ENCODE results near the gene CCNY. TPM values are rescaled to one million over a fixed set of nuclear protein-coding genes. Genes with fewer than 3 reads are reported as not detected.
A peak's percentile ranks its signal among the peaks of the same experiment; 100 is the strongest.

The CCNY gene
- total and polyA plus RNA-seq, 2 of the 13 experiments (the other 11 are each of a cell fraction or from before 2014, with no cell fraction given) = 48.2 to 54.7 TPM

- peak; percentile 24; the same call in 1 of the 2 replicates for TF ChIP-seq AHDC1 (CRISPR knock-in tag; IDR thresholded peaks at IDR 0.05; ENCODE audit: borderline replicate concordance)
- TF ChIP-seq HNRNPUL1 (IDR thresholded peaks at IDR 0.05; ENCODE audit: low read depth, low read length) = no peak
- TF ChIP-seq, protein P1, sequence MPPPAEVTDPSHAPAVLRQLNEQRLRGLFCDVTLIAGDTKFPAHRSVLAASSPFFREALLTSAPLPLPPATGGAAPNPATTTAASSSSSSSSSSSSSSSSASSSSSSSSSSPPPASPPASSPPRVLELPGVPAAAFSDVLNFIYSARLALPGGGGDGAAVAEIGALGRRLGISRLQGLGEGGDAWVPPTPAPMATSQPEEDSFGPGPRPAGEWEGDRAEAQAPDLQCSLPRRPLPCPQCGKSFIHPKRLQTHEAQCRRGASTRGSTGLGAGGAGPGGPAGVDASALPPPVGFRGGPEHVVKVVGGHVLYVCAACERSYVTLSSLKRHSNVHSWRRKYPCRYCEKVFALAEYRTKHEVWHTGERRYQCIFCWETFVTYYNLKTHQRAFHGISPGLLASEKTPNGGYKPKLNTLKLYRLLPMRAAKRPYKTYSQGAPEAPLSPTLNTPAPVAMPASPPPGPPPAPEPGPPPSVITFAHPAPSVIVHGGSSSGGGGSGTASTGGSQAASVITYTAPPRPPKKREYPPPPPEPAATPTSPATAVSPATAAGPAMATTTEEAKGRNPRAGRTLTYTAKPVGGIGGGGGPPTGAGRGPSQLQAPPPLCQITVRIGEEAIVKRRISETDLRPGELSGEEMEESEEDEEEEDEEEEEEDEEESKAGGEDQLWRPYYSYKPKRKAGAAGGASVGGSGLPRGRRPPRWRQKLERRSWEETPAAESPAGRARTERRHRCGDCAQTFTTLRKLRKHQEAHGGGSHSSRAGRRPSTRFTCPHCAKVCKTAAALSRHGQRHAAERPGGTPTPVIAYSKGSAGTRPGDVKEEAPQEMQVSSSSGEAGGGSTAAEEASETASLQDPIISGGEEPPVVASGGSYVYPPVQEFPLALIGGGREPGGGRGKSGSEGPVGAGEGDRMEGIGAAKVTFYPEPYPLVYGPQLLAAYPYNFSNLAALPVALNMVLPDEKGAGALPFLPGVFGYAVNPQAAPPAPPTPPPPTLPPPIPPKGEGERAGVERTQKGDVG (CRISPR knock-in tag; IDR thresholded peaks at IDR 0.05; ENCODE audit: borderline replicate concordance) = no peak
- no peak for TF ChIP-seq STAG1 (CRISPR knock-in tag; IDR thresholded peaks at IDR 0.05)
- 0 out of 2 replicates have a peak, but pooled peaks have one; percentile 25 for TF ChIP-seq TRIM24 (CRISPR knock-in tag; IDR thresholded peaks at IDR 0.05)
- 0 out of 2 replicates have a peak, but pooled peaks have one; percentile 33 for TF ChIP-seq IKZF5 (CRISPR knock-in tag; IDR thresholded peaks at IDR 0.05)
- TF ChIP-seq ZNF350 (CRISPR knock-in tag; IDR thresholded peaks at IDR 0.05; ENCODE audit: borderline replicate concordance, low read depth) = no peak
- TF ChIP-seq ATRX (CRISPR knock-in tag; IDR thresholded peaks at IDR 0.05; ENCODE audit: borderline replicate concordance) = no peak
- TF ChIP-seq ZNF343 (CRISPR knock-in tag; IDR thresholded peaks at IDR 0.05) = no peak
- no peak for TF ChIP-seq ZNF570 (CRISPR knock-in tag; IDR thresholded peaks at IDR 0.05; ENCODE audit: borderline replicate concordance)
- no peak for TF ChIP-seq NCOA5 (CRISPR knock-in tag; IDR thresholded peaks at IDR 0.05)
- no peak for TF ChIP-seq THAP8 (CRISPR knock-in tag; IDR thresholded peaks at IDR 0.05; ENCODE audit: borderline replicate concordance)
- no peak for TF ChIP-seq BORCS8-MEF2B (CRISPR knock-in tag; IDR thresholded peaks at IDR 0.05)
- TF ChIP-seq ZNF605 (CRISPR knock-in tag; IDR thresholded peaks at IDR 0.05) = no peak
- peak; percentile 92 for TF ChIP-seq ZNF12 (CRISPR knock-in tag; IDR thresholded peaks at IDR 0.05)
- TF ChIP-seq AGO1 (IDR thresholded peaks at IDR 0.05; ENCODE audit: low read depth, low read length, poor library complexity, severe bottlenecking) = no peak
- no peak for TF ChIP-seq ZNF17 (CRISPR knock-in tag; IDR thresholded peaks at IDR 0.05)
- no peak for TF ChIP-seq ZBTB8A (CRISPR knock-in tag; IDR thresholded peaks at IDR 0.05; ENCODE audit: borderline replicate concordance, low read depth)
- TF ChIP-seq, protein P2, sequence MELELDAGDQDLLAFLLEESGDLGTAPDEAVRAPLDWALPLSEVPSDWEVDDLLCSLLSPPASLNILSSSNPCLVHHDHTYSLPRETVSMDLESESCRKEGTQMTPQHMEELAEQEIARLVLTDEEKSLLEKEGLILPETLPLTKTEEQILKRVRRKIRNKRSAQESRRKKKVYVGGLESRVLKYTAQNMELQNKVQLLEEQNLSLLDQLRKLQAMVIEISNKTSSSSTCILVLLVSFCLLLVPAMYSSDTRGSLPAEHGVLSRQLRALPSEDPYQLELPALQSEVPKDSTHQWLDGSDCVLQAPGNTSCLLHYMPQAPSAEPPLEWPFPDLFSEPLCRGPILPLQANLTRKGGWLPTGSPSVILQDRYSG (CRISPR knock-in tag; IDR thresholded peaks at IDR 0.05) = no peak
Observed at GRCh38 chr10:35542303-35542702, 206.0 kb downstream of the CCNY start (continued).

Data from HepG2 (cell line).